HL-60 (cell line): ENCODE measurements around the gene INAVA.

ENCODE experiments used
- DNase-seq, 2 experiments: peaks; one replicate each; pipeline ENCODE4 v3.0.0-alpha.2; 2010 to 2020; ENCODE audit warnings: low read depth in 1 of 2, low spot score in 1 of 2
- H3K27ac ChIP-seq: fragments of 250-450 bp; sonication (Bioruptor Pico); replicated peaks from 2 replicates; pipeline ENCODE4 v1.5.1; 2020; ENCODE audit warnings: mild to moderate bottlenecking, moderate library complexity
- H3K27me3 ChIP-seq: fragments of 250-450 bp; sonication (Bioruptor Pico); 2 replicates; pipeline ENCODE4 v1.5.1; 2021; ENCODE audit warnings: mild to moderate bottlenecking, moderate library complexity; ENCODE audit not compliant: insufficient read depth, poor library complexity, severe bottlenecking
- H3K4me3 ChIP-seq: replicated peaks from 2 replicates; pipeline ENCODE4 v1.5.1; 2011; ENCODE audit warnings: mild to moderate bottlenecking, control low read depth, low read length; ENCODE audit not compliant: insufficient read depth
- GABPA ChIP-seq: IDR thresholded peaks from 2 replicates; pipeline ENCODE4 v1.6.1; 2012; ENCODE audit warnings: low read depth
- POLR2AphosphoS5 ChIP-seq: IDR thresholded peaks from 2 replicates; pipeline ENCODE4 v1.6.1; 2012; ENCODE audit warnings: low read depth
- SPI1 ChIP-seq: IDR thresholded peaks from 2 replicates; pipeline ENCODE4 v1.6.1; 2012; ENCODE audit warnings: low read depth, mild to moderate bottlenecking, borderline replicate concordance
- TF ChIP-seq, protein P1 (sequence below): IDR thresholded peaks from one replicate; pipeline ENCODE4 v1.5.1; 2011; ENCODE audit warnings: low read length, control low read depth, inconsistent platforms; ENCODE audit not compliant: insufficient read depth
- TF ChIP-seq, protein P2 (sequence below): IDR thresholded peaks from 2 replicates; pipeline ENCODE4 v1.6.1; 2012; ENCODE audit warnings: low read depth; ENCODE audit not compliant: insufficient replicate concordance

The INAVA gene

DNA sequence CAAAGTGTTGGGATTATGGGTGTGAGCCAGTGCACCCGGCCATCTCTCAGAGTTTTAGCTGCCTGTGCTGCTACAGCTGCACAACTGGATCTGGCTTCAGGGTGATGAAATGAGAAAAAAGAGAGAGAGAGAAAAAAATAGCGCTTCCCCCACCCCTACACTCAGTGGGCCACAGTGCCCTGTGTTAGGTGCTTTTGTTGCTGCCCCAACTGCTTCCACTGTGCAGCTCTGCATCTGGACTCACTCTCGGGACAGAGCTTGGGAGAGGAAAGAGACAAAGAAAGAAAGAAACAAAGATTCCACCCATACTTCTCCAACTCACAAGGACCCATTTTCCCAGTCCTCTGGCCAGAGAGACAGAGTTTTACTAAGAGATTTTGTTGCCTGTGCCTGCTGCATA is 50.4 kb downstream of the INAVA start:
- H3K27ac ChIP-seq: no peak overlapping the region
- no peak for TF ChIP-seq SPI1
- TF ChIP-seq GABPA: no peak
- TF ChIP-seq, protein P1, sequence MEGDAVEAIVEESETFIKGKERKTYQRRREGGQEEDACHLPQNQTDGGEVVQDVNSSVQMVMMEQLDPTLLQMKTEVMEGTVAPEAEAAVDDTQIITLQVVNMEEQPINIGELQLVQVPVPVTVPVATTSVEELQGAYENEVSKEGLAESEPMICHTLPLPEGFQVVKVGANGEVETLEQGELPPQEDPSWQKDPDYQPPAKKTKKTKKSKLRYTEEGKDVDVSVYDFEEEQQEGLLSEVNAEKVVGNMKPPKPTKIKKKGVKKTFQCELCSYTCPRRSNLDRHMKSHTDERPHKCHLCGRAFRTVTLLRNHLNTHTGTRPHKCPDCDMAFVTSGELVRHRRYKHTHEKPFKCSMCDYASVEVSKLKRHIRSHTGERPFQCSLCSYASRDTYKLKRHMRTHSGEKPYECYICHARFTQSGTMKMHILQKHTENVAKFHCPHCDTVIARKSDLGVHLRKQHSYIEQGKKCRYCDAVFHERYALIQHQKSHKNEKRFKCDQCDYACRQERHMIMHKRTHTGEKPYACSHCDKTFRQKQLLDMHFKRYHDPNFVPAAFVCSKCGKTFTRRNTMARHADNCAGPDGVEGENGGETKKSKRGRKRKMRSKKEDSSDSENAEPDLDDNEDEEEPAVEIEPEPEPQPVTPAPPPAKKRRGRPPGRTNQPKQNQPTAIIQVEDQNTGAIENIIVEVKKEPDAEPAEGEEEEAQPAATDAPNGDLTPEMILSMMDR: no peak
- TF ChIP-seq, protein P2, sequence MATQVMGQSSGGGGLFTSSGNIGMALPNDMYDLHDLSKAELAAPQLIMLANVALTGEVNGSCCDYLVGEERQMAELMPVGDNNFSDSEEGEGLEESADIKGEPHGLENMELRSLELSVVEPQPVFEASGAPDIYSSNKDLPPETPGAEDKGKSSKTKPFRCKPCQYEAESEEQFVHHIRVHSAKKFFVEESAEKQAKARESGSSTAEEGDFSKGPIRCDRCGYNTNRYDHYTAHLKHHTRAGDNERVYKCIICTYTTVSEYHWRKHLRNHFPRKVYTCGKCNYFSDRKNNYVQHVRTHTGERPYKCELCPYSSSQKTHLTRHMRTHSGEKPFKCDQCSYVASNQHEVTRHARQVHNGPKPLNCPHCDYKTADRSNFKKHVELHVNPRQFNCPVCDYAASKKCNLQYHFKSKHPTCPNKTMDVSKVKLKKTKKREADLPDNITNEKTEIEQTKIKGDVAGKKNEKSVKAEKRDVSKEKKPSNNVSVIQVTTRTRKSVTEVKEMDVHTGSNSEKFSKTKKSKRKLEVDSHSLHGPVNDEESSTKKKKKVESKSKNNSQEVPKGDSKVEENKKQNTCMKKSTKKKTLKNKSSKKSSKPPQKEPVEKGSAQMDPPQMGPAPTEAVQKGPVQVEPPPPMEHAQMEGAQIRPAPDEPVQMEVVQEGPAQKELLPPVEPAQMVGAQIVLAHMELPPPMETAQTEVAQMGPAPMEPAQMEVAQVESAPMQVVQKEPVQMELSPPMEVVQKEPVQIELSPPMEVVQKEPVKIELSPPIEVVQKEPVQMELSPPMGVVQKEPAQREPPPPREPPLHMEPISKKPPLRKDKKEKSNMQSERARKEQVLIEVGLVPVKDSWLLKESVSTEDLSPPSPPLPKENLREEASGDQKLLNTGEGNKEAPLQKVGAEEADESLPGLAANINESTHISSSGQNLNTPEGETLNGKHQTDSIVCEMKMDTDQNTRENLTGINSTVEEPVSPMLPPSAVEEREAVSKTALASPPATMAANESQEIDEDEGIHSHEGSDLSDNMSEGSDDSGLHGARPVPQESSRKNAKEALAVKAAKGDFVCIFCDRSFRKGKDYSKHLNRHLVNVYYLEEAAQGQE: no peak
- H3K27me3 ChIP-seq: no peaks in the 10 kb centered on the region
- H3K4me3 ChIP-seq: no peak overlapping the region
- no peak for DNase-seq

DNA sequence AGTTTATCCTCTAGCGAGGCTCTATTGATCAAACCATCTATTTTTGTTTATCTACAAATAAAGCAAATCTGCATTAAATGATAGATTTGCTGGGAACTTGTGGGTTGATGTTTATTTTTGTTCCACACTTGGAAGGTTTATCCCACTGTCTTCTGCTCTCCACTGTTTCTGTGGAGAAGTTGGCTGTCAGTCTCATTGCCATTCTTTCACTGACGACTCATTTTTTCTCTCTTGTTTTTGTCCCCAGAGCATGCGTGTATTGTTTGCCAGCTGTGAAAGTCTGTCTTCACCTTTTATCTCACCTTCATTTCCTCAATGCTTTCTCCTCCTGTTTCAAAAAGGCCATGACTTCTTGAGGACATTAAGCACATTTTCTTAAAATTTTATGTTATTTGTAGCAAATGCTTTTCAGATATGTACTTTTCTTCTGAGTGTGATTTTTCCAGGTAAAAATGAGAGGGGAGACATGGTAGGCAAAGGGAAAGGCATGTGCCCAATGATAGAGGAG is 52.4 kb downstream of the INAVA start:
- no peak for DNase-seq
- Histone ChIP-seq H3K27me3 (no peaks in the 10 kb centered on the region), H3K4me3 (no peak overlapping the region), H3K27ac (no peak overlapping the region)
- no peak for TF ChIP-seq POLR2AphosphoS5
- TF ChIP-seq, protein P2: no peak
- no peak for TF ChIP-seq GABPA
- TF ChIP-seq, protein P1: no peak
- no peak for TF ChIP-seq SPI1

DNA sequence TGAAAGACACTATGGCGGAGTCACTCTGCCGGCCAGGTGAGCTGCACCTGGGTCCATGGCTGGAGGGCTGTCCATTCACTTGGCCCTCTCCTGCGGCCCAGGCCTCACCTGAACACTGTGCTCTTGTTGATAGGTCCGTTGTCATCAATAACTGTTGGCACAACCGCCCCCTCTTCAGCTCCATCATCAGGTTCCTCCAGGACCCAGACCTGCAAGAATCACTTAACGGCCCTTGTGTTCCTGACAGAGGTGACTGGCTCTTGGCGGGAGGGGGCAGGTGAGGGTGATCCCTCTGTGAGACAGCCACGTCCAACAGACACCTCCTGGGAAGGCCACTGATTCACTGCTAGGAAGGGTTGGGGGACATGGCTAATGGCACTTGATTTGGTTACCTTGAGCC is 54.9 kb downstream of the INAVA start:
- Histone ChIP-seq H3K4me3 (no peak overlapping the region), H3K27me3 (no peaks in the 10 kb centered on the region), H3K27ac (no peak overlapping the region)
- TF ChIP-seq POLR2AphosphoS5 (no peak), GABPA (no peak), SPI1 (no peak)
- TF ChIP-seq, protein P1: no peak
- TF ChIP-seq, protein P2: no peak
- no peak for DNase-seq
